Measurements from ENCODE around the gene SENP2. TPM values are rescaled to one million over a fixed set of nuclear protein-coding genes. Genes with fewer than 3 reads are reported as not detected.

The SENP2 gene
- total RNA-seq, 1 donor from 2014 or later, result 52.3 TPM

- TF ChIP-seq, protein P1, sequence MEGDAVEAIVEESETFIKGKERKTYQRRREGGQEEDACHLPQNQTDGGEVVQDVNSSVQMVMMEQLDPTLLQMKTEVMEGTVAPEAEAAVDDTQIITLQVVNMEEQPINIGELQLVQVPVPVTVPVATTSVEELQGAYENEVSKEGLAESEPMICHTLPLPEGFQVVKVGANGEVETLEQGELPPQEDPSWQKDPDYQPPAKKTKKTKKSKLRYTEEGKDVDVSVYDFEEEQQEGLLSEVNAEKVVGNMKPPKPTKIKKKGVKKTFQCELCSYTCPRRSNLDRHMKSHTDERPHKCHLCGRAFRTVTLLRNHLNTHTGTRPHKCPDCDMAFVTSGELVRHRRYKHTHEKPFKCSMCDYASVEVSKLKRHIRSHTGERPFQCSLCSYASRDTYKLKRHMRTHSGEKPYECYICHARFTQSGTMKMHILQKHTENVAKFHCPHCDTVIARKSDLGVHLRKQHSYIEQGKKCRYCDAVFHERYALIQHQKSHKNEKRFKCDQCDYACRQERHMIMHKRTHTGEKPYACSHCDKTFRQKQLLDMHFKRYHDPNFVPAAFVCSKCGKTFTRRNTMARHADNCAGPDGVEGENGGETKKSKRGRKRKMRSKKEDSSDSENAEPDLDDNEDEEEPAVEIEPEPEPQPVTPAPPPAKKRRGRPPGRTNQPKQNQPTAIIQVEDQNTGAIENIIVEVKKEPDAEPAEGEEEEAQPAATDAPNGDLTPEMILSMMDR (IDR thresholded peaks at IDR 0.05; ENCODE audit: unreplicated experiment), result no peak
- no peaks in the 10 kb centered on the region for H3K4me1 Mint-ChIP-seq (ENCODE audit: low read depth)
- H3K27me3 Mint-ChIP-seq, result no peaks in the 10 kb centered on the region
- peak overlapping the region; percentile 56 for H3K27ac Mint-ChIP-seq
- H3K9me3 Mint-ChIP-seq (ENCODE audit: low read depth), result no peaks in the 10 kb centered on the region
- no peak for DNase-seq (ENCODE audit: low spot score, unreplicated experiment)
- H3K36me3 Mint-ChIP-seq (ENCODE audit: insufficient read depth), result peaks cover 30% of the 10 kb centered on the region
- no peak overlapping the region for H3K4me3 Mint-ChIP-seq (ENCODE audit: low read depth)
These were observed 68.1 kb downstream of the SENP2 start for GRCh38 chr3:185653949-185654757.

GRCh38 chr3:185654758-185655145, 68.7 kb downstream of the SENP2 start:
- Mint-ChIP-seq H3K27ac (no peak overlapping the region), H3K4me1 (ENCODE audit: low read depth) (no peaks in the 10 kb centered on the region), H3K27me3 (no peaks in the 10 kb centered on the region), H3K4me3 (ENCODE audit: low read depth) (no peak overlapping the region), H3K9me3 (ENCODE audit: low read depth) (no peaks in the 10 kb centered on the region), H3K36me3 (ENCODE audit: insufficient read depth) (peaks cover 30% of the 10 kb centered on the region)
- no peak for DNase-seq (ENCODE audit: low spot score, unreplicated experiment)
- TF ChIP-seq, protein P1 (IDR thresholded peaks at IDR 0.05; ENCODE audit: unreplicated experiment), result no peak

GRCh38 chr3:185655426-185656320, 69.6 kb downstream of the SENP2 start:
- H3K27ac Mint-ChIP-seq, result no peak overlapping the region
- peaks cover 29% of the 10 kb centered on the region for H3K36me3 Mint-ChIP-seq (ENCODE audit: insufficient read depth)
- TF ChIP-seq, protein P1 (IDR thresholded peaks at IDR 0.05; ENCODE audit: unreplicated experiment), result no peak
- no peaks in the 10 kb centered on the region for H3K9me3 Mint-ChIP-seq (ENCODE audit: low read depth)
- no peak for DNase-seq (ENCODE audit: low spot score, unreplicated experiment)
- H3K4me3 Mint-ChIP-seq (ENCODE audit: low read depth), result no peak overlapping the region
- H3K27me3 Mint-ChIP-seq, result no peaks in the 10 kb centered on the region
- H3K4me1 Mint-ChIP-seq (ENCODE audit: low read depth), result no peaks in the 10 kb centered on the region

GRCh38 chr3:185656321-185656840, 70.3 kb downstream of the SENP2 start:
- Mint-ChIP-seq H3K4me3 (ENCODE audit: low read depth) (no peak overlapping the region), H3K9me3 (ENCODE audit: low read depth) (no peaks in the 10 kb centered on the region), H3K36me3 (ENCODE audit: insufficient read depth) (peaks cover 25% of the 10 kb centered on the region), H3K27me3 (no peaks in the 10 kb centered on the region), H3K4me1 (ENCODE audit: low read depth) (no peaks in the 10 kb centered on the region), H3K27ac (no peak overlapping the region)
- DNase-seq (ENCODE audit: low spot score, unreplicated experiment), result no peak
- TF ChIP-seq, protein P1 (IDR thresholded peaks at IDR 0.05; ENCODE audit: unreplicated experiment), result no peak

GRCh38 chr3:185657211-185657610, 71.1 kb downstream of the SENP2 start:
- Mint-ChIP-seq H3K27me3 (no peaks in the 10 kb centered on the region), H3K27ac (peak overlapping the region; percentile 30), H3K4me3 (ENCODE audit: low read depth) (no peak overlapping the region), H3K4me1 (ENCODE audit: low read depth) (no peaks in the 10 kb centered on the region), H3K36me3 (ENCODE audit: insufficient read depth) (peaks cover 26% of the 10 kb centered on the region), H3K9me3 (ENCODE audit: low read depth) (no peaks in the 10 kb centered on the region)
- TF ChIP-seq, protein P1 (IDR thresholded peaks at IDR 0.05; ENCODE audit: unreplicated experiment), result no peak
- no peak for DNase-seq (ENCODE audit: low spot score, unreplicated experiment)
